ENCODE results near the gene HK2. TPM values are rescaled to one million over a fixed set of nuclear protein-coding genes. Genes with fewer than 3 reads are reported as not detected.

HK2 gene
- total RNA-seq, 1 donor from 2014 or later: 8.1 TPM

DNA sequence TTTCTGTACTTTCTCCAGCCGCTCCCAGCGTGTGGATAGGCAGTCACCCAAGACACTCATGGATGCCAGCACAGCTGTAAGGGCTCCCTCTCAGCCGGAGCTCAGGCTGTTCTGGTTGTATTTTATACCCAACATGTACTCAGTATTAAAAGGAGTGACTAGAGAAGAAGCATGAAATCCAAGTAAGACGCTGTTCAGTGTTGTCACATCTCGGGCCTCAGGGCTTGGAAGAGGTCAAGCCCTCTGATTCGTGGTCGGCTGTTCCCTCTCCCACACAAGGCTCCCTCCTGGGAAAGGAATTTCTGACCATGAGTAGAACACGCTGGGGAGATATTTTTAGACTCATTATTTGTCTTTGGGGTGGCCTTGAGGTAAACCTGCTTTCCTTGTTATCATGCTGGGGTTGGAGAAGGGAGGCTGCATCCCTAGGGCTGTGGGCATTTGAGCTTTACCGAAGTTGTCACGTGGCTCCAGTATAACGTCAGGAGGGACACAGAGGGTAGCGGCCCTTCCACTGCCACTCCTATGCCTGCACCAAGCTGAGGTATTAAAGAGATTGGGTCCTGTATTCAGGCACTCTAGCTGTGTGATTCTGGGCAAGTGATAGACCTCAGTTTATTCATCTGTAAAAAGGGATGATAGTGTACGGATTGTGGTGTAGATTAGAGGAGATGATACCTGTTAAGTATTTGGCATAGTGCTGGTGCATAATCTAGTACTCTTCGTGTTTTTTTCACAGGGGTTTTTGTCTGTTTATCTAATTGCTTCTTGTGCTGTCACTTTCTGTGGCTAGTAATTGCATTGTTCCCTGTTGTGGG is 34.1 kb downstream of the HK2 start:
- Mint-ChIP-seq H3K9me3 (ENCODE audit: unreplicated experiment) (no peaks in the 10 kb centered on the region), H3K36me3 (ENCODE audit: unreplicated experiment) (peaks cover 2% of the 10 kb centered on the region), H3K27me3 (ENCODE audit: unreplicated experiment) (no peaks in the 10 kb centered on the region), H3K4me3 (ENCODE audit: unreplicated experiment) (no peak overlapping the region), H3K27ac (ENCODE audit: unreplicated experiment) (no peak overlapping the region), H3K4me1 (ENCODE audit: low read depth, unreplicated experiment) (no peaks in the 10 kb centered on the region)
- DNase-seq: no peak
- TF ChIP-seq, protein P1, sequence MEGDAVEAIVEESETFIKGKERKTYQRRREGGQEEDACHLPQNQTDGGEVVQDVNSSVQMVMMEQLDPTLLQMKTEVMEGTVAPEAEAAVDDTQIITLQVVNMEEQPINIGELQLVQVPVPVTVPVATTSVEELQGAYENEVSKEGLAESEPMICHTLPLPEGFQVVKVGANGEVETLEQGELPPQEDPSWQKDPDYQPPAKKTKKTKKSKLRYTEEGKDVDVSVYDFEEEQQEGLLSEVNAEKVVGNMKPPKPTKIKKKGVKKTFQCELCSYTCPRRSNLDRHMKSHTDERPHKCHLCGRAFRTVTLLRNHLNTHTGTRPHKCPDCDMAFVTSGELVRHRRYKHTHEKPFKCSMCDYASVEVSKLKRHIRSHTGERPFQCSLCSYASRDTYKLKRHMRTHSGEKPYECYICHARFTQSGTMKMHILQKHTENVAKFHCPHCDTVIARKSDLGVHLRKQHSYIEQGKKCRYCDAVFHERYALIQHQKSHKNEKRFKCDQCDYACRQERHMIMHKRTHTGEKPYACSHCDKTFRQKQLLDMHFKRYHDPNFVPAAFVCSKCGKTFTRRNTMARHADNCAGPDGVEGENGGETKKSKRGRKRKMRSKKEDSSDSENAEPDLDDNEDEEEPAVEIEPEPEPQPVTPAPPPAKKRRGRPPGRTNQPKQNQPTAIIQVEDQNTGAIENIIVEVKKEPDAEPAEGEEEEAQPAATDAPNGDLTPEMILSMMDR (IDR thresholded peaks at IDR 0.05; ENCODE audit: partially characterized antibody, unreplicated experiment): no peak

DNA sequence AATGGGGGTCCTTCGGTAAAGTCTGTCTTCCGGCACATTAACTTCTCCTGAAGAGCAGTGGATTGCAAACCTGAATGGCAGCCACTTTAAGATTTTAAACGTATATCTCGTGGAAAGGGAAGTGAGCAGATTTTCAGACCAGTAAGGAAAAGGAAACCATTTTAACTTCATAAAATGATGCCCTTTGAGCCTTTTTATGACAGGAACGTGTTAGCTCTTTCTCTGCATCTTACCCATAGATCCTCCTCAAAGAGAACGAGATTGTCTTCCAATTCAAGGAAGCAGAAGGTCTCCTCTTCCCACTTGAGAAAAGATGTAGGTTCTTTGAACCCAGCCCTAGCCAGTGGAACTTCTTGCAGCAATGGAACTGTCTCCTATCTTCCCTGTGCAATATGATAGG is 35.6 kb downstream of the HK2 start:
- no peaks in the 10 kb centered on the region for H3K27me3 Mint-ChIP-seq (ENCODE audit: unreplicated experiment)
- H3K27ac Mint-ChIP-seq (ENCODE audit: unreplicated experiment): no peak overlapping the region
- H3K9me3 Mint-ChIP-seq (ENCODE audit: unreplicated experiment): no peaks in the 10 kb centered on the region
- no peak for DNase-seq
- peaks cover 4% of the 10 kb centered on the region for H3K36me3 Mint-ChIP-seq (ENCODE audit: unreplicated experiment)
- TF ChIP-seq, protein P1 (IDR thresholded peaks at IDR 0.05; ENCODE audit: partially characterized antibody, unreplicated experiment): no peak
- peaks cover 4% of the 10 kb centered on the region for H3K4me1 Mint-ChIP-seq (ENCODE audit: low read depth, unreplicated experiment)
- no peak overlapping the region for H3K4me3 Mint-ChIP-seq (ENCODE audit: unreplicated experiment)

DNA sequence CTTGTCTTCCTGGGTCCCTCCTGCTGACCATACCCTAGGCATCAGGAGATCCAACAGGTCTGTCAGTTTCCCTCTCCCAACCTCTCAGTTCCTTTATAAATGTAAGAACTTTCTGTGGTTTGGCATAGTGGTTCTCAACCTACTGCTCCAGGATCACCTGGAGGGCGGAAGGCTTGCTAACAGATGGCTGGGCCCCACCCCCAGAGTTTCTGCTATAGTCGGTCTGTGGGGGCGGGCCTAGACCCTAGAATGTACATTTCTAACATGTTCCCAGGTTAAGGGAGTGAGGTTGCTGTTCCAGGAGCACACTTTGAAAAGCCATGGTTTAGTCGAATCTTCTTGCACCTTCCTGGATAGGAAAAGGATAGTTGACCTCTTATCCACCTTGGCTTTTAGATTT is 37.0 kb downstream of the HK2 start:
- Mint-ChIP-seq H3K9me3 (ENCODE audit: unreplicated experiment) (no peaks in the 10 kb centered on the region), H3K27ac (ENCODE audit: unreplicated experiment) (no peak overlapping the region), H3K36me3 (ENCODE audit: unreplicated experiment) (peaks cover 4% of the 10 kb centered on the region), H3K4me3 (ENCODE audit: unreplicated experiment) (no peak overlapping the region), H3K27me3 (ENCODE audit: unreplicated experiment) (no peaks in the 10 kb centered on the region), H3K4me1 (ENCODE audit: low read depth, unreplicated experiment) (peaks cover 8% of the 10 kb centered on the region)
- DNase-seq: no peak
- TF ChIP-seq, protein P1 (IDR thresholded peaks at IDR 0.05; ENCODE audit: partially characterized antibody, unreplicated experiment): no peak

DNA sequence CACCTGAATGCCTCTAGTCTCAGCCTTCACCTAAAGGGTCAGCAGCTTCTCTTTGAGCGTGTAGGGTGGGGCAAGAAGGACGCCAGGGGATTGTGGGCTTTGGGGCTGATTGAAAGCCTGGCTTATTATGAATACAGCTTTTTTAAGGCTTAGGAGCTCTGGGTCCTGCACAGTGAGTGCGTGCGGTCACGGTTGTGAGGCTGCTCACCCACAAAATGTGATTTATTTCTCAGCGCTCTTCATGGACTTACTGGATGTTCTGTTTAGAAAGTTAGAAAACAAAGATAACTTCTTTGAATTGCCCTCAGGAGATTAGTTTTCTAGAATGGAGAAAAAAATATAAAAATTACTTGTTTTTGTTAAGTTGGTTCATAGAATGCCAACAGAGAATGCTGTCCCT is 37.5 kb downstream of the HK2 start:
- peaks cover 4% of the 10 kb centered on the region for H3K36me3 Mint-ChIP-seq (ENCODE audit: unreplicated experiment)
- peaks cover 10% of the 10 kb centered on the region for H3K4me1 Mint-ChIP-seq (ENCODE audit: low read depth, unreplicated experiment)
- no peak overlapping the region for H3K27ac Mint-ChIP-seq (ENCODE audit: unreplicated experiment)
- H3K27me3 Mint-ChIP-seq (ENCODE audit: unreplicated experiment): no peaks in the 10 kb centered on the region
- TF ChIP-seq, protein P1 (IDR thresholded peaks at IDR 0.05; ENCODE audit: partially characterized antibody, unreplicated experiment): no peak
- no peak for DNase-seq
- no peak overlapping the region for H3K4me3 Mint-ChIP-seq (ENCODE audit: unreplicated experiment)
- no peaks in the 10 kb centered on the region for H3K9me3 Mint-ChIP-seq (ENCODE audit: unreplicated experiment)

DNA sequence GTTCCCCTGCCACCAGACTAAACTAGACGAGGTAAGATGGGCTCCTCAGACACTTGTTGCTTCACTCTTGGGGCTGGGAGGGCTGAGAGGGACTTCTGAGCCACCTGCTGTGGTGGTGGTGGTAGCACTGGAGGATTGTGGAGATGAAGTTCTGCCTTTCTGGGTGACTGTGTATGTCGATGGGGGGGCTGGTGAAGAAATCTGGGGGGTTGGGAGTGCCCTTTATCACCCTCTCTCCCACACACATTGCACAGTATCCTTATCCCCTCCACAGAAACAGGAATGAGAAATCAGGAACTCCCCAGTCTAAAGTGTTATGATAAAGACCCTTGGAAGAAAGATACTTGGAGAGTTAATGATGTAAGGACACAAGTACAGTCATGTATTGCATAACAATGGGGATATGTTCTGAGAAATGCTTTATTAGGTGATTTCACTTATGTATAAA is 38.5 kb downstream of the HK2 start:
- TF ChIP-seq, protein P1 (IDR thresholded peaks at IDR 0.05; ENCODE audit: partially characterized antibody, unreplicated experiment): no peak
- H3K9me3 Mint-ChIP-seq (ENCODE audit: unreplicated experiment): no peaks in the 10 kb centered on the region
- H3K36me3 Mint-ChIP-seq (ENCODE audit: unreplicated experiment): peaks cover 4% of the 10 kb centered on the region
- no peak overlapping the region for H3K4me3 Mint-ChIP-seq (ENCODE audit: unreplicated experiment)
- DNase-seq: no peak
- no peak overlapping the region for H3K27ac Mint-ChIP-seq (ENCODE audit: unreplicated experiment)
- peaks cover 10% of the 10 kb centered on the region for H3K4me1 Mint-ChIP-seq (ENCODE audit: low read depth, unreplicated experiment)
- H3K27me3 Mint-ChIP-seq (ENCODE audit: unreplicated experiment): no peaks in the 10 kb centered on the region
